Measurements from ENCODE around the gene MCF2. TPM values are rescaled to one million over a fixed set of nuclear protein-coding genes. Genes with fewer than 3 reads are reported as not detected.

MCF2 gene
- total RNA-seq, 1 donor from 2014 or later: 0.66 TPM

Other genes starting within 250 kb of the MCF2 start
- not detected in 2 replicates for gene F9, start 177.4 kb downstream of the MCF2 start, total RNA-seq
- gene ATP11C, start 224.9 kb upstream of the MCF2 start, total RNA-seq: 19.3 and 23.8 TPM in 2 replicates